Activated CD8-positive, alpha-beta memory T cell treated with anti-CD3 and anti-CD28 coated beads for 48 hours (primary cell): Measurements from ENCODE around the gene IGFBP1.
"Not testable (repeated sequence)": the region's sequence is repeated elsewhere in the genome, so short reads cannot be mapped to it uniquely, and the experiment has no call there.

Experiments
- DNase-seq, 3 experiments: peaks; one replicate each; pipeline ENCODE4 v3.0.0-alpha.2; 2020; ENCODE audit warnings: low read depth in 2 of 3, low spot score in 2 of 3

The IGFBP1 gene

GRCh38 chr7:45937301-45937700, 49.0 kb downstream of the IGFBP1 start:
- DNase-seq = no peak

- no peak for DNase-seq
Measured at GRCh38 chr7:45937862-45938261, 49.6 kb downstream of the IGFBP1 start.

GRCh38 chr7:45938626-45939302, 50.5 kb downstream of the IGFBP1 start:
- no peak for DNase-seq

GRCh38 chr7:45939574-45939973, 51.3 kb downstream of the IGFBP1 start:
- DNase-seq = no peak

- DNase-seq = not testable (repeated sequence)
Measured at GRCh38 chr7:45940237-45940781, 52.0 kb downstream of the IGFBP1 start.

- no peak for DNase-seq
Measured at GRCh38 chr7:45940939-45941338, 52.7 kb downstream of the IGFBP1 start.
